WTC11 (cell line): ENCODE measurements around the gene PCGF3. TPM values are rescaled to one million over a fixed set of nuclear protein-coding genes. Genes with fewer than 3 reads are reported as not detected.

Experiments used
- ATAC-seq: fragments of 200-7000 bp; cut with Tn5 transposase; 2 replicates; pipeline ENCODE4 v1.10.0; 2021; ENCODE audit warnings: mild to moderate bottlenecking, moderate library complexity
- CTCF ChIA-PET: fragments of 300-600 bp; sonication (Branson Sonifier 250); formaldehyde crosslinking; loops from one replicate; lab custom pipeline; 2021; ENCODE audit warnings: antibody characterized with exemption; lab: Charles Lee
- POLR2A ChIA-PET: fragments of 350-600 bp; sonication (Branson Sonifier 250); formaldehyde crosslinking; loops from one replicate; lab custom pipeline; 2021; ENCODE audit warnings: antibody characterized with exemption; lab: Charles Lee
- DNase-seq: peaks from one replicate; pipeline ENCODE4 v3.0.0; 2021; ENCODE audit warnings: low spot score
- H3K27ac Mint-ChIP-seq: 2 replicates; pipeline ENCODE4 v1.8.0; 2021; ENCODE audit warnings: mixed read lengths
- H3K27me3 Mint-ChIP-seq: 2 replicates; pipeline ENCODE4 v1.8.0; 2021; ENCODE audit warnings: low read depth, mild to moderate bottlenecking, moderate library complexity, mixed read lengths
- H3K36me3 Mint-ChIP-seq: 2 replicates; pipeline ENCODE4 v1.8.0; 2021; ENCODE audit warnings: mixed read lengths
- H3K4me1 Mint-ChIP-seq: 2 replicates; pipeline ENCODE4 v1.8.0; 2022; ENCODE audit warnings: mixed read lengths
- H3K4me3 Mint-ChIP-seq: 2 replicates; pipeline ENCODE4 v1.8.0; 2021; ENCODE audit warnings: mild to moderate bottlenecking, moderate library complexity, mixed read lengths
- H3K9me3 Mint-ChIP-seq: 2 replicates; pipeline ENCODE4 v1.8.0; 2021; ENCODE audit warnings: mixed read lengths
- ESRRA ChIP-seq: sonication (generic); formaldehyde crosslinking; IDR thresholded peaks from 2 replicates; pipeline ENCODE4 v1.8.1; 2022; ENCODE audit warnings: mild to moderate bottlenecking, missing genetic modification reagents, borderline replicate concordance
- IRF2 ChIP-seq: sonication (generic); formaldehyde crosslinking; IDR thresholded peaks from 2 replicates; pipeline ENCODE4 v1.8.0; 2022; ENCODE audit warnings: low read depth, missing genetic modification reagents, borderline replicate concordance
- KAT7 ChIP-seq: sonication (generic); formaldehyde crosslinking; IDR thresholded peaks from 2 replicates; pipeline ENCODE4 v1.8.1; 2023; ENCODE audit warnings: missing genetic modification reagents, mild to moderate bottlenecking, borderline replicate concordance
- NR3C1 ChIP-seq: sonication (generic); formaldehyde crosslinking; conservative IDR thresholded peaks from 2 replicates; pipeline ENCODE4 v1.8.1; 2023; ENCODE audit warnings: low read depth, mild to moderate bottlenecking, missing genetic modification reagents
- ZNF138 ChIP-seq: sonication (generic); formaldehyde crosslinking; conservative IDR thresholded peaks from 2 replicates; pipeline ENCODE4 v1.8.1; 2022; ENCODE audit warnings: mild to moderate bottlenecking, moderate library complexity, missing genetic modification reagents
- ZNF232 ChIP-seq: sonication (generic); formaldehyde crosslinking; IDR thresholded peaks from 2 replicates; pipeline ENCODE4 v1.8.0; 2022; ENCODE audit warnings: mild to moderate bottlenecking, missing genetic modification reagents
- ZNF396 ChIP-seq: fragments of 250-450 bp; sonication (Bioruptor Pico); IDR thresholded peaks from 2 replicates; pipeline ENCODE4 v1.8.0; 2021; ENCODE audit warnings: mild to moderate bottlenecking, moderate library complexity, borderline replicate concordance
- ZNF416 ChIP-seq: fragments of 250-450 bp; sonication (Bioruptor Pico); IDR thresholded peaks from 2 replicates; pipeline ENCODE4 v1.9.0; 2021; ENCODE audit warnings: mild to moderate bottlenecking, inconsistent platforms
- ZNF671 ChIP-seq: fragments of 250-450 bp; sonication (Bioruptor Pico); IDR thresholded peaks from 2 replicates; pipeline ENCODE4 v1.8.0; 2021; ENCODE audit warnings: mild to moderate bottlenecking
- total RNA-seq: library from RNA; stranded (reverse); gene quantifications from 3 replicates; pipeline ENCODE4 v1.2.3, GENCODE V29; 2021
- TF ChIP-seq, protein P1 (sequence below): sonication (generic); formaldehyde crosslinking; conservative IDR thresholded peaks from 2 replicates; pipeline ENCODE4 v1.8.1; 2023; ENCODE audit warnings: mild to moderate bottlenecking, low read depth, missing genetic modification reagents, moderate library complexity
- TF ChIP-seq, protein P2 (sequence below): sonication (generic); formaldehyde crosslinking; IDR thresholded peaks from 2 replicates; pipeline ENCODE4 v1.8.0; 2022; ENCODE audit warnings: mild to moderate bottlenecking, missing genetic modification reagents
- TF ChIP-seq, protein P3 (sequence below): fragments of 250-450 bp; sonication (Bioruptor Pico); IDR thresholded peaks from 2 replicates; pipeline ENCODE4 v1.9.0; 2021; ENCODE audit warnings: mild to moderate bottlenecking
- TF ChIP-seq, protein P4 (sequence below): fragments of 250-450 bp; sonication (Bioruptor Pico); IDR thresholded peaks from 2 replicates; pipeline ENCODE4 v1.9.0; 2021; ENCODE audit warnings: moderate library complexity, mild to moderate bottlenecking, inconsistent platforms, borderline replicate concordance
- TF ChIP-seq, protein P5 (sequence below): sonication (generic); formaldehyde crosslinking; IDR thresholded peaks from 2 replicates; pipeline ENCODE4 v1.8.1; 2023; ENCODE audit warnings: mild to moderate bottlenecking, moderate library complexity, missing genetic modification reagents
- TF ChIP-seq, protein P6 (sequence below): sonication (generic); formaldehyde crosslinking; IDR thresholded peaks from 2 replicates; pipeline ENCODE4 v1.8.1; 2022; ENCODE audit warnings: low read depth, mild to moderate bottlenecking, moderate library complexity, missing genetic modification reagents, borderline replicate concordance
- TF ChIP-seq, protein P7 (sequence below): fragments of 250-450 bp; sonication (Bioruptor Pico); IDR thresholded peaks from 2 replicates; pipeline ENCODE4 v1.9.0; 2021; ENCODE audit warnings: mild to moderate bottlenecking, borderline replicate concordance

Gene PCGF3
- total RNA-seq, 1 experiment from 2014 or later, result 65.7 TPM

DNA sequence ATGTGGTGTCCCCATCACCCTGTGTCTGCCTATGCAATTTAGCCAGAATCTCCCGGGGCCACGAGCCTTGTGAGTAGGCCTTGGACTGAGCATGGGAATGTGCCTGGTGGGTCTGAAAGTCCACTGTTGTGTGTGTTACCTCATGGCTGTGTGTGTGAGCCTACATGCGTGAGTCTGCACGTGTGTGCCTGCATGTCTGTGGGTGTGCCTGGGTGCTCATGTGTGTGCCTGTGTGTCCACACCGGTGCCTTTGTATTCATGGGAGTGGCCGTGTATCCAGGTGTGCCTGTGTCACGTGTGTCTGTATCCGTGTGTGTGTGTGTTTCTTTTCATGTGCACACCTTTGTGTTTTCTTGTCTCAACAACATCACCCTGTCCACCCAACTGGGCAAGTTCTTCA, 45.8 kb upstream of the PCGF3 start:
- Mint-ChIP-seq H3K36me3 (peaks cover 4% of the 10 kb centered on the region), H3K4me3 (no peak overlapping the region), H3K27me3 (0 out of 2 replicates have a peak, but pooled peaks cover 3% of the 10 kb centered on the region), H3K27ac (no peak overlapping the region; the same call in 1 of the 2 replicates), H3K9me3 (peaks cover 9% of the 10 kb centered on the region; the same call in 1 of the 2 replicates), H3K4me1 (peaks cover 3% of the 10 kb centered on the region)
- DNase-seq, result no peak
- ATAC-seq, result no peak
- CTCF ChIA-PET, result no interaction called here
- TF ChIP-seq ZNF138 (CRISPR knock-in tag), result no peak
- TF ChIP-seq, protein P1, sequence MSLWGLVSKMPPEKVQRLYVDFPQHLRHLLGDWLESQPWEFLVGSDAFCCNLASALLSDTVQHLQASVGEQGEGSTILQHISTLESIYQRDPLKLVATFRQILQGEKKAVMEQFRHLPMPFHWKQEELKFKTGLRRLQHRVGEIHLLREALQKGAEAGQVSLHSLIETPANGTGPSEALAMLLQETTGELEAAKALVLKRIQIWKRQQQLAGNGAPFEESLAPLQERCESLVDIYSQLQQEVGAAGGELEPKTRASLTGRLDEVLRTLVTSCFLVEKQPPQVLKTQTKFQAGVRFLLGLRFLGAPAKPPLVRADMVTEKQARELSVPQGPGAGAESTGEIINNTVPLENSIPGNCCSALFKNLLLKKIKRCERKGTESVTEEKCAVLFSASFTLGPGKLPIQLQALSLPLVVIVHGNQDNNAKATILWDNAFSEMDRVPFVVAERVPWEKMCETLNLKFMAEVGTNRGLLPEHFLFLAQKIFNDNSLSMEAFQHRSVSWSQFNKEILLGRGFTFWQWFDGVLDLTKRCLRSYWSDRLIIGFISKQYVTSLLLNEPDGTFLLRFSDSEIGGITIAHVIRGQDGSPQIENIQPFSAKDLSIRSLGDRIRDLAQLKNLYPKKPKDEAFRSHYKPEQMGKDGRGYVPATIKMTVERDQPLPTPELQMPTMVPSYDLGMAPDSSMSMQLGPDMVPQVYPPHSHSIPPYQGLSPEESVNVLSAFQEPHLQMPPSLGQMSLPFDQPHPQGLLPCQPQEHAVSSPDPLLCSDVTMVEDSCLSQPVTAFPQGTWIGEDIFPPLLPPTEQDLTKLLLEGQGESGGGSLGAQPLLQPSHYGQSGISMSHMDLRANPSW (CRISPR knock-in tag), result no peak
- no peak for TF ChIP-seq KAT7
- TF ChIP-seq, protein P2, sequence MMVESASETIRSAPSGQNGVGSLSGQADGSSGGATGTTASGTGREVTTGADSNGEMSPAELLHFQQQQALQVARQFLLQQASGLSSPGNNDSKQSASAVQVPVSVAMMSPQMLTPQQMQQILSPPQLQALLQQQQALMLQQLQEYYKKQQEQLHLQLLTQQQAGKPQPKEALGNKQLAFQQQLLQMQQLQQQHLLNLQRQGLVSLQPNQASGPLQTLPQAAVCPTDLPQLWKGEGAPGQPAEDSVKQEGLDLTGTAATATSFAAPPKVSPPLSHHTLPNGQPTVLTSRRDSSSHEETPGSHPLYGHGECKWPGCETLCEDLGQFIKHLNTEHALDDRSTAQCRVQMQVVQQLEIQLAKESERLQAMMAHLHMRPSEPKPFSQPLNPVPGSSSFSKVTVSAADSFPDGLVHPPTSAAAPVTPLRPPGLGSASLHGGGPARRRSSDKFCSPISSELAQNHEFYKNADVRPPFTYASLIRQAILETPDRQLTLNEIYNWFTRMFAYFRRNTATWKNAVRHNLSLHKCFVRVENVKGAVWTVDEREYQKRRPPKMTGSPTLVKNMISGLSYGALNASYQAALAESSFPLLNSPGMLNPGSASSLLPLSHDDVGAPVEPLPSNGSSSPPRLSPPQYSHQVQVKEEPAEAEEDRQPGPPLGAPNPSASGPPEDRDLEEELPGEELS (CRISPR knock-in tag), result no peak
- TF ChIP-seq NR3C1 (CRISPR knock-in tag), result no peak
- TF ChIP-seq ESRRA (CRISPR knock-in tag), result no peak
- TF ChIP-seq ZNF232 (CRISPR knock-in tag), result no peak
- TF ChIP-seq, protein P3, sequence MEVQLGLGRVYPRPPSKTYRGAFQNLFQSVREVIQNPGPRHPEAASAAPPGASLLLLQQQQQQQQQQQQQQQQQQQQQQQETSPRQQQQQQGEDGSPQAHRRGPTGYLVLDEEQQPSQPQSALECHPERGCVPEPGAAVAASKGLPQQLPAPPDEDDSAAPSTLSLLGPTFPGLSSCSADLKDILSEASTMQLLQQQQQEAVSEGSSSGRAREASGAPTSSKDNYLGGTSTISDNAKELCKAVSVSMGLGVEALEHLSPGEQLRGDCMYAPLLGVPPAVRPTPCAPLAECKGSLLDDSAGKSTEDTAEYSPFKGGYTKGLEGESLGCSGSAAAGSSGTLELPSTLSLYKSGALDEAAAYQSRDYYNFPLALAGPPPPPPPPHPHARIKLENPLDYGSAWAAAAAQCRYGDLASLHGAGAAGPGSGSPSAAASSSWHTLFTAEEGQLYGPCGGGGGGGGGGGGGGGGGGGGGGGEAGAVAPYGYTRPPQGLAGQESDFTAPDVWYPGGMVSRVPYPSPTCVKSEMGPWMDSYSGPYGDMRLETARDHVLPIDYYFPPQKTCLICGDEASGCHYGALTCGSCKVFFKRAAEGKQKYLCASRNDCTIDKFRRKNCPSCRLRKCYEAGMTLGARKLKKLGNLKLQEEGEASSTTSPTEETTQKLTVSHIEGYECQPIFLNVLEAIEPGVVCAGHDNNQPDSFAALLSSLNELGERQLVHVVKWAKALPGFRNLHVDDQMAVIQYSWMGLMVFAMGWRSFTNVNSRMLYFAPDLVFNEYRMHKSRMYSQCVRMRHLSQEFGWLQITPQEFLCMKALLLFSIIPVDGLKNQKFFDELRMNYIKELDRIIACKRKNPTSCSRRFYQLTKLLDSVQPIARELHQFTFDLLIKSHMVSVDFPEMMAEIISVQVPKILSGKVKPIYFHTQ, result no peak
- TF ChIP-seq, protein P4, sequence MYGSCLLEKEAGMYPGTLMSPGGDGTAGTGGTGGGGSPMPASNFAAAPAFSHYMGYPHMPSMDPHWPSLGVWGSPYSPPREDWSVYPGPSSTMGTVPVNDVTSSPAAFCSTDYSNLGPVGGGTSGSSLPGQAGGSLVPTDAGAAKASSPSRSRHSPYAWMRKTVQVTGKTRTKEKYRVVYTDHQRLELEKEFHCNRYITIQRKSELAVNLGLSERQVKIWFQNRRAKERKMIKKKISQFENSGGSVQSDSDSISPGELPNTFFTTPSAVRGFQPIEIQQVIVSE, result no peak
- TF ChIP-seq, protein P5, sequence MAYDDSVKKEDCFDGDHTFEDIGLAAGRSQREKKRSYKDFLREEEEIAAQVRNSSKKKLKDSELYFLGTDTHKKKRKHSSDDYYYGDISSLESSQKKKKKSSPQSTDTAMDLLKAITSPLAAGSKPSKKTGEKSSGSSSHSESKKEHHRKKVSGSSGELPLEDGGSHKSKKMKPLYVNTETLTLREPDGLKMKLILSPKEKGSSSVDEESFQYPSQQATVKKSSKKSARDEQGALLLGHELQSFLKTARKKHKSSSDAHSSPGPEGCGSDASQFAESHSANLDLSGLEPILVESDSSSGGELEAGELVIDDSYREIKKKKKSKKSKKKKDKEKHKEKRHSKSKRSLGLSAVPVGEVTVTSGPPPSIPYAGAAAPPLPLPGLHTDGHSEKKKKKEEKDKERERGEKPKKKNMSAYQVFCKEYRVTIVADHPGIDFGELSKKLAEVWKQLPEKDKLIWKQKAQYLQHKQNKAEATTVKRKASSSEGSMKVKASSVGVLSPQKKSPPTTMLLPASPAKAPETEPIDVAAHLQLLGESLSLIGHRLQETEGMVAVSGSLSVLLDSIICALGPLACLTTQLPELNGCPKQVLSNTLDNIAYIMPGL (CRISPR knock-in tag), result no peak
- no peak for TF ChIP-seq ZNF396
- no peak for TF ChIP-seq IRF2 (CRISPR knock-in tag)
- no peak for TF ChIP-seq ZNF416 (CRISPR knock-in tag)
- TF ChIP-seq ZNF671 (CRISPR knock-in tag), result no peak
- TF ChIP-seq, protein P6, sequence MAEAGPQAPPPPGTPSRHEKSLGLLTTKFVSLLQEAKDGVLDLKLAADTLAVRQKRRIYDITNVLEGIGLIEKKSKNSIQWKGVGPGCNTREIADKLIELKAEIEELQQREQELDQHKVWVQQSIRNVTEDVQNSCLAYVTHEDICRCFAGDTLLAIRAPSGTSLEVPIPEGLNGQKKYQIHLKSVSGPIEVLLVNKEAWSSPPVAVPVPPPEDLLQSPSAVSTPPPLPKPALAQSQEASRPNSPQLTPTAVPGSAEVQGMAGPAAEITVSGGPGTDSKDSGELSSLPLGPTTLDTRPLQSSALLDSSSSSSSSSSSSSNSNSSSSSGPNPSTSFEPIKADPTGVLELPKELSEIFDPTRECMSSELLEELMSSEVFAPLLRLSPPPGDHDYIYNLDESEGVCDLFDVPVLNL (CRISPR knock-in tag), result no peak
- TF ChIP-seq, protein P7, sequence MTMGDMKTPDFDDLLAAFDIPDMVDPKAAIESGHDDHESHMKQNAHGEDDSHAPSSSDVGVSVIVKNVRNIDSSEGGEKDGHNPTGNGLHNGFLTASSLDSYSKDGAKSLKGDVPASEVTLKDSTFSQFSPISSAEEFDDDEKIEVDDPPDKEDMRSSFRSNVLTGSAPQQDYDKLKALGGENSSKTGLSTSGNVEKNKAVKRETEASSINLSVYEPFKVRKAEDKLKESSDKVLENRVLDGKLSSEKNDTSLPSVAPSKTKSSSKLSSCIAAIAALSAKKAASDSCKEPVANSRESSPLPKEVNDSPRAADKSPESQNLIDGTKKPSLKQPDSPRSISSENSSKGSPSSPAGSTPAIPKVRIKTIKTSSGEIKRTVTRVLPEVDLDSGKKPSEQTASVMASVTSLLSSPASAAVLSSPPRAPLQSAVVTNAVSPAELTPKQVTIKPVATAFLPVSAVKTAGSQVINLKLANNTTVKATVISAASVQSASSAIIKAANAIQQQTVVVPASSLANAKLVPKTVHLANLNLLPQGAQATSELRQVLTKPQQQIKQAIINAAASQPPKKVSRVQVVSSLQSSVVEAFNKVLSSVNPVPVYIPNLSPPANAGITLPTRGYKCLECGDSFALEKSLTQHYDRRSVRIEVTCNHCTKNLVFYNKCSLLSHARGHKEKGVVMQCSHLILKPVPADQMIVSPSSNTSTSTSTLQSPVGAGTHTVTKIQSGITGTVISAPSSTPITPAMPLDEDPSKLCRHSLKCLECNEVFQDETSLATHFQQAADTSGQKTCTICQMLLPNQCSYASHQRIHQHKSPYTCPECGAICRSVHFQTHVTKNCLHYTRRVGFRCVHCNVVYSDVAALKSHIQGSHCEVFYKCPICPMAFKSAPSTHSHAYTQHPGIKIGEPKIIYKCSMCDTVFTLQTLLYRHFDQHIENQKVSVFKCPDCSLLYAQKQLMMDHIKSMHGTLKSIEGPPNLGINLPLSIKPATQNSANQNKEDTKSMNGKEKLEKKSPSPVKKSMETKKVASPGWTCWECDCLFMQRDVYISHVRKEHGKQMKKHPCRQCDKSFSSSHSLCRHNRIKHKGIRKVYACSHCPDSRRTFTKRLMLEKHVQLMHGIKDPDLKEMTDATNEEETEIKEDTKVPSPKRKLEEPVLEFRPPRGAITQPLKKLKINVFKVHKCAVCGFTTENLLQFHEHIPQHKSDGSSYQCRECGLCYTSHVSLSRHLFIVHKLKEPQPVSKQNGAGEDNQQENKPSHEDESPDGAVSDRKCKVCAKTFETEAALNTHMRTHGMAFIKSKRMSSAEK (CRISPR knock-in tag), result no peak
- TF ChIP-seq, all 79 proteins: peak for 0
- POLR2A ChIA-PET, result no interaction called here
